Hematopoietic multipotent progenitor cell (in vitro differentiated cells): ENCODE data around the gene DPP6. TPM values are rescaled to one million over a fixed set of nuclear protein-coding genes. Genes with fewer than 3 reads are reported as not detected.

ENCODE experiments used
- DNase-seq, 3 donors: peaks; one replicate each; pipeline ENCODE4 v3.0.0-alpha.2; 2011 to 2015; ENCODE audit warnings: low read depth in 2 of 3, low spot score in 2 of 3
- total RNA-seq: library from RNA; depleted of rRNA; stranded (reverse); fragments of >200 nt; gene quantifications from one replicate; pipeline ENCODE4 v1.2.3, GENCODE V29; 2012

DPP6 gene
- total RNA-seq, 1 donor = 0.27 TPM

DNA sequence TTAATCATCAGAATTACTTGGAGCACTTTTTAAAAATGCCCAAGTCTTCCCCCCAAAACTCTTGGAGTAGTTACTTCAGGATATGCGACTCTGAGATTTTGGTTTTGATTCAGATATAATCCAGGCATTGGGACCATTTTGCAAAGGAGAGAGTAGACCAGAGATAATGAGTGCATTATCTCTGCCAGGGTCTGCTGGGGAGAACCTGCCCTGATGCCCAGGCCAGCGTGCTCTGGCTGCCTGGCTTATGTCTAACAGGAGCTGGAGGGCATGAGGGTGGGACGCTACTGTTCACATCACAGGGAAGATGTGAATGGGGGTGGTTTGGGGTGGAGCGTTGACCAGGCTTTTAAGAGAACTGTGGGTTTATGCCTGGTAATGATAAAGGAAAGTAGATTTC, 336.2 kb downstream of the DPP6 start:
- DNase-seq = no peak

DNA sequence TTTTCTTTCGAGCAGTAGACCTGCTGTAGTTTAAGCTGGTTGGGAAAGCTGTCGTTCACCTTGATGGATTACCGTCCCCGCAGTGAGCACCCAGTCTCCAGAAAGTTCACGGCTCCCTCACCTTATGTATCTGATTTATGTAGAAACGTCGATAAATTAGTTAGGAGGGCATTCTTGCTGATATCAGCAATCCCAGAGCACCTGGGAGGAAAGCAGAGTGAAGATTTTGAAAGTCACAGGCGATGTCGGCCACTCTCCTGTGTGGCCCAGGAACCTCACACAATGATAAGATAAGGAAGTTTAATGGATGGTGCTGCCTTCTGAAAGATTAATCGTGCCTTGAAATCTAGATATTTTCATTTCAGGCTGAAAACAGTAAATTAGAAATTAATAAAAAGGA, 336.8 kb downstream of the DPP6 start:
- no peak for DNase-seq

DNA sequence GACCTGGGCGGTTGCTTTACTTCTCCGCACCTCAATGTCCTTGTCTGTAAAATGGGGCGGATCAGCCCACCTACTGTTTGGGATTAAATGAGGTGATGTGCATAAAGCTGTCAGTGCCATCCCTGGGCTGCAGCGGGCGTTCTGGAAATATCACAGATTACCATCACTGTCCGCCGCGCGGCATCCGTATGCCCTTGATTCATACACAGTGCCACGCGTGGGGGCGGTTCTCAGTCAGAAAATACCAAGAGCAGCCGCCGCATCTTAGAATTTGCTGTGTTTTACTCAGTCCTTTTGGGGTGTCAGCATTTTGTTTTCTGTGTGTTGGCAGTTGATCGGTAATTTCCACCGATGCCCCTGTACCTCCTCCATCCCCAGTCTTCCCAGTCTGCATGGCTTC, 338.8 kb downstream of the DPP6 start:
- DNase-seq = no peak

DNA sequence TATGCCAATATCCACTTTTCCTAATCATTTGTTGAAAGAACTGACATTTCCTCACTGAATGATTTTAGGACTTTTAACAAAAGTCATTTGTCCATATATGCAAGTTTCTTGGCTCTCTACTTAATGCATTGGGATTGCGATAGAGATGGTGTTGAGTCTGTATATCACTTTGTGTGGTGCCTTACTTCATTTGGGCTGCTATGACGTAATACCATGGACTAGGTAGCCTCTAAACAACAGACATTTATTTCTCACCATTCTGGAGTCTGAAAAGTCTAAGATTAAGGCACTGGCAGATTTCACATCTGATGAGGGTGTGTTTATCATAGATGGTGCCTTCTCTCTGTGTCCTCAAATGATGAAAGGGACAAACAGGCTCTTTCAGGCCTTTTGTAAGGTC, 342.6 kb downstream of the DPP6 start:
- no peak for DNase-seq

DNA sequence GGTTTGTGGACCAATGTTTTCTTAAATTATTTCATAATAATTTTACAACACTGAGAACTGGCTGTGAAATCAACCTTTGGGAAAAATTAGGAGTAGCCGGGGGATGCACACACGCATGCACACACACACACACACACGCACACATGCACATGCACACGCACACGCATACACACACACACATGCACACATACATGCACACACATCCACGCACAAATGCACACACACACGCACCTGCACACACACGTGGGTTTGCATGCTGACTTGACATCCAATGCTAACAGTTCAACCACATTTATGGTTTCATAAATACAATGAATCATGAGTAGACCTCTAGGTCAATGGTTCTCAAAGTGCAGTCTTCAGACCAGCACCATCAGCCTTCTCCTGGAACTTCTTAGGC, 354.1 kb downstream of the DPP6 start:
- no peak for DNase-seq

DNA sequence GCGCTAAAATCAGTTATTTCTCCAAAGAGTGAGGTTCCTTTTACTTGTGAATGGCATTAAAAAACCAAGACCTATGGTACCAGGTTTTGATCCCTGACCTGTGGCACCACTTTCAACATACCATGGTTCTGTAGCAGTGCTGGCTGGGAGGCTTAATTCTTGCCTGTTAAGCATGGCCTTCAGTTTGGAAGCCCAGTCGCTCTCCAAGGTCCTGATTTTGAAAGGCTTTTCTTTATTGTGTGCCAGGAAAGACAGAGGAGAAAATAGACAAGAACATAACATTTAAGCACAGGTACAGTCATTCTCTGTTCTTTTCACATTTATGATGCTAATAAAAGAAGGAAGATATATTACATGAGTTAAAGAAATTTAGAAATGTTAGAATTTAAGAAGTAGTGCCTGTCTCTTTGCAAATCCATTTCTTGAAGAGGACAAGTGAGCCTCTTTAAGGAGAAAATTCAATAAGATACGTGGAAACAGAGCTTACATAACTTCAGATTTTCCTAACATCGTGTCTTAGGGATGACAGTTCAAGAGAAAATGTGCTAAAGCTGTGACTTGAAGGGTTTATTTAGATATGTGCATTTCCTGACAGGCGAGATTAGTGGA, 357.6 kb downstream of the DPP6 start:
- DNase-seq = peak in 2 of 3 donors; percentile 0 to 4

DNA sequence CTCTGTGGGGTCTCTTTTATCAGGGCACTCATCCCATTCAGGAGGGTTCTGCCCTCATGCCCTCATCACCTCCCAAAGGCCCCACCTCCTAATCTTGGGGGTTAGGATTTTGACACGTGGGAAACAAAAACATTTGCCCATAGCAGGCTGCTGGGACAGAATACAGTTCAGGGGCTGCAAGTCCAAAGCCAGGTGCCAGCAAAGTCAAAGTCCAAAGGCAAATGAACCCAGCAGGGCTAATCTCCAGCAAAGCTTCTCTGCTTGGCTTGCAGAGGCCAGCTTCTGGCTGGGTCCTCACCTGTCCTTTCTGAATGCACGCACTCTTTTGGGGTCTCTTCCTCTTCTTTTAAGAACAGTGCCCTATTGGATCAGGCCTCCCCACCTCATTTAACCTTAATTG, 359.9 kb downstream of the DPP6 start:
- DNase-seq = no peak

DNA sequence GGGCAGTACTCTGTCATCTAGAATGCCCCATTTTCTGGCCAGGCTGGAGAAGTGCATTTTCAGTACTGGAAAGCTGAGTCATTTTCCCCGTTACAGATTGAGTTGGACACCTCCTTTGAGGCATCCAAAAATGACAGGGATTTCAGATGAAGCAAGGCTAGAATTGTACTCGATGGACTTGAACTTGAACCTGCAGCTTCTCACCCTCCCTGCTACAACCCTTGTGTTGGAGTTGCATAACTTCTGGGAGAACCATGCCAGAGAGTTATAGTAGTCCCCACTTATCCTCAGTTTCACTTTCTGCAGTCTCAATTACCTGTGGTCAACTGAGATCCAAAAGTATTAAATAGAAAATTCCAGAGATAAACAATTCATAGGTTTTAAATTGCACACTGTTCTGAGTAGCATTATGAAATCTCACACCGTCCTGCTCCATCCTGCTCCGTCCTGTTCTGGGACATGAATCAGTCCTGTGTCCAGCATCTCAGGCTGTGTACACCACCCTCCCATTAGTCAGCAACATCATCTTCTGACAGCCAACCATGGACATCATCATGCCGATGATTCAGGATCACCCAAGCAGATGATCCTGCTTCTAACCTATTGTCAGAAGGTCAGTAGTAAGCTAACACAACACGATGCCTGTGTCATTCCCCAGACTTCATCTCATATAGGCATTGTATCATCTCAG, 363.7 kb downstream of the DPP6 start:
- no peak for DNase-seq

DNA sequence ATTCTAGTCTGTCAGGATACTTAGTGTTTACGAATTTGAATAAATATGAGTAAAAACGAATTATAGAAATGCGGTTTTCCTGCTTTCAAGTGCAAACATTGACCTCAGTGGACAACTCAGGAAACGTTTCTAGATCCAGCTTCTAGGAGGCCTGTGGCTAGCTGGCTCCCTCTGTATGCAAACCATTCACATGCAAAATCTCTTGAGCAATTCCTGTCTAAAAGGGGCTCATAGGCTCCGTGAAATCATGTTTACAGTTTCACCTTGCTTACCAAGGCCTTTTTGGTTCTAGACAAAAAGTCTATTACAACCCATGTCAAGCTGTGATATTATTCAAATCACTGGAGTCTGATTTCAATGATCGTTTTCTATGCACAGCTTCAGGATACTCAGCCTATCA, 364.5 kb downstream of the DPP6 start:
- no peak for DNase-seq

DNA sequence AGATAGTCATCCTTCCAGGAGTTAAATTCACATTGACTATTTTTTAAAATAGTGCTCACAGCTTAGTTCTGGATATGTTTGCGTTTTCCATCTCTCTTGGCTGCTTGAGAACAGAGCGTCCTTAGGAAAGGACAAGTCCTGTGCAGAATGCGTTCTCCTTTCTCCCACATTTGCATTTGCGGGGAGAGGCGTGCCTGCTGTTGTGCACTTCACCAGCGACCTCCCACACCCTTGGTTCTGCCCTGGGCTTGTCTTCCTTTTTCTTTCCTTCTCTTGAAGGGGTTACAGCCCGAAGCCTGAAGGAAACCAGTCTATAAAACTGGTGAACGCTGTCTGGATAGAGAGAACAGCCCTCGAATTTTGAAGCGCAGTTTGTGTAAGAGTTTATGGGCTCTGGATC, 367.1 kb downstream of the DPP6 start:
- no peak for DNase-seq

DNA sequence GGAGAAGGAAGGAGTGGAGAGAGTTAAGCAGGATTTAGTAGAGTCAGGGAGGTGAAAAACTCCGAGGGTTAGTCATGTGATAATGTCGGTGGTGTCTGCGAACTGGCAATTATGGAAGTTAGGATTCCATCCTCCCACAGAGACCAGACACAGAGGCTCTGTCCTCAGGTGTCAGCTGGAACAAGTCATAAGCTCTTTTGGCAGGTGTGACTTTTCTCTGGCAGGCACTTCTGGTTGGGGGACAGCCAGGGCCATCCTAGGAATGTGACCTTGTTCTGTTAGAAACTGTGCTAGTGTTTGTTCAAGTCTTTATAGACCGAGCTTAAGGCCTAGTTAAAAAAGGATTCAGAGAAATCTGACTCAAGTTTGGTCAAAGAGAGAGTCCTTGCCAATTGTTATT, 371.0 kb downstream of the DPP6 start:
- no peak for DNase-seq

DNA sequence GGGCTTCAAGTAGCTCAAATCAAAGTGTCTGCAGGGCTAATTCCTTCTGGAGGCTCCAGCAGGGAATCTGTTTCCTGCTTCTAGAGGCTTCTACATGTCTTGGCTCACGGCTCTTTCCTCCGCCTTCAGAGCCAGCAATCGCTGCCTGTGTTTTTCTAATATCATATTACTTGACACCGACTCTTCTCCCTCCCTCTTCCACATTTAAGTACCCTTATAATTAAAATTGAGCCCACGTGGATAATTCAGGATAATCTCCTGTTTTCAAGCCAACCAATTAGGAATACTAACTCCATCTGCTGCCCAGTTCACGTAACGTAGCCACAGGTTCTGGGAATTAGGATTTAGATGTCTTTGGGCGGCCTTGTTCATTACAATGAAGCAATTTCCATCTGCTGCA, 372.2 kb downstream of the DPP6 start:
- DNase-seq = no peak

DNA sequence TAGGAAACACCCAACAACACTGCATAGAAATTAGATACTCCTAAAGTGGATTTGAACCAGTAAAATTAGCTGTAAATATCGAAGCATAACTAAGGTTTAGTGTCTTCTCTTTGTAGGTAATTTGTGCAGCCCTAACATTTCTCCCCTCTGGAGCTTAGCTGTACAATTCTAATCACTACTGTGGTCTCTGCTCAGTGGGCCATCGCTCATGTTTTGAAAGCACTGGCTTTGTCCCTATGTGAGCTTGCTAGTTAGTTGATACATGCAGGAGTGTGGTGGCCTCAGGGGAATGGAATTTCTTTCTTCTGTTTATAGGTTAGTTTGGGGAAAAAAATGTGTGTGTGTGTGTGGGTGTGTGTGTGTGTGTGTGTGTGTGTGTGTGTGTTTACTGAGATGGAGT, 373.1 kb downstream of the DPP6 start:
- no peak for DNase-seq

DNA sequence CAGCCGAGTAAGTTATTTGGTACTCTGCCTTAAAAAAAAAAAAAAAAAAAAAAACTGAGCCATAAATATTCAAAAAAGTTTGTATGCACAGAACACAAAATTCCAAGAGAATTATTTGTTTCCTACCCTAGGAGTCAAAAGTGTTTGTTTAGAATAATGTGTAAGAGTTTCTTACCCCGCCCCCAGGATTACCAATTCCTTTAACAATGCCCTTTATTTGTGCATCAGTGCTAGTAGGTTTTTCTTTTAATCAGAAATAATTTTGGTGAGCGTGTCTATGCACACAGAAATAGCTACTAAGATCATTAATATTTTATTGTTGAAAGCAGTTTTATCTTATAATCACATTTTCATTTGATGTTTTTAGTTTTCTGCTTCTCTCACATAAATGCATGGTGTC, 374.6 kb downstream of the DPP6 start:
- no peak for DNase-seq

DNA sequence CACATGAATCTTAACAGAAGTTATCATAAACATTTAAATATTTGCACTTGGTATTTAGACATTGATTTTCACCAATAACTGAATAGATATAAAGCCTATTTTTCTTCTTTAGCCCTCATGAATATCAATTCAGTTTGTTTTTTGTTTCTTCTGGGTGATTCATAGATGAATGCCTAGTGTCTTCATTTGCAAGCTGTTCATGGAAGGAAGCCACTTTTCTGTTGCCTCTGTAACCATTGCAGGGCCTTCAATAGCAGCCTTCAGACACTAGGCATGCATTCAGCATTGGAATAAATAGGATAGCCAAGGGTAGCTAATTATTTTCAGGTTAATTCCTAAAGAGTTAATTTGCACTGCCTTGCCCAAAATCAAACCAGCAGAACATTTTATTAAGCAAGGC, 375.3 kb downstream of the DPP6 start:
- no peak for DNase-seq

DNA sequence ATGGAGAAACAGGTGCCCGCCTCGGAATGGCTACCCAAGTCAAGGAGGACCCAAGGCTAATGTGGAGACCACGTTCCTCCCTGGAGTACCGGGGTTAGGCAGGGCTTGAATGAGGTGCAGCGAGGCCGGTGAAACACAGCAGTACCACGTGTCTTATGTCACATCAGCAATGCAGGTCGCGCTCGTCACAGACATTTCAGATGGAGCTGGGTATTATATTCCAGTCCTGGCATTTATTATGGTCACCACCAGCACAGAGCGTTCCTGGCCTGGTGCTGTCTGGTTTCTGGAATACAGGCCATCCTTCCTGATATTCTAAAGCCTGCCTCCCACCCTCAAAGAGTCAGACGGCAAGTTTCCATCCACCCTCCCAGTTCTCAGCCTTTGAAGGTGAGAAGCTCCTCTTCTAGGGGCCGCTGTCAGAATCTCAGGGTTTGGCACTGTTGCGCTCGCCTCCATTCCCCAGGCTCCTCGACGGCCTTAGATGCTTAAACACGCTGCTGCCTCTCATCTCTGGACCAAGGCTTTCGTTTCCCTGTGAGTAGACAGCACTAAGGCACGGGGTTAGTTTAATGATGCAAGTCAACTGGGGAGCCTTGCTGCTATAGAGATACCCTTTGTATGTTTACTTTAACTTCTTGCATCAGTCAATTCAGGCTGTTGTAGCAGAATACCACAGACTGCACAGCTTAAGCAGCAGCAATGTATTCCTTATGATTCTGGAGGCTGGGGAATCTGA, 377.6 kb downstream of the DPP6 start:
- DNase-seq = no peak

DNA sequence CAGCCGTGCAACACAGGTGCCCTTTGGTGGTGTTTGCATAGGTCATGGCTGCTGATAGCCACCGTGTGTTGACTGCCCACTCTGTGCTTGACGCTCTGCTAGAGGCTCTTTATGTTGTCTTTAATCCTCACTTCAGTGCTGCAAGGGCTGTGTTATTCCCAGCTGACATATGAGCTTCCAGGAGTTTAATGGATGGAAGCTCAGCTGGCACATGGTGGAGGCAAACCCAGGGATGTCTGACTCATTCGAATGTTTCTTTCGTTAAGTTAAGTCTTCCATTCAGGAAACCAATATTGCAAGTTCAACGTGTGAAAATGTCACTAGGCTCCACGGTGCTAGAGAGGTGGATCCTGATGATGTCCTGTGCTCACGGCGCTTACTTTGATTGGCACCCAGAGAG, 378.4 kb downstream of the DPP6 start:
- DNase-seq = no peak

DNA sequence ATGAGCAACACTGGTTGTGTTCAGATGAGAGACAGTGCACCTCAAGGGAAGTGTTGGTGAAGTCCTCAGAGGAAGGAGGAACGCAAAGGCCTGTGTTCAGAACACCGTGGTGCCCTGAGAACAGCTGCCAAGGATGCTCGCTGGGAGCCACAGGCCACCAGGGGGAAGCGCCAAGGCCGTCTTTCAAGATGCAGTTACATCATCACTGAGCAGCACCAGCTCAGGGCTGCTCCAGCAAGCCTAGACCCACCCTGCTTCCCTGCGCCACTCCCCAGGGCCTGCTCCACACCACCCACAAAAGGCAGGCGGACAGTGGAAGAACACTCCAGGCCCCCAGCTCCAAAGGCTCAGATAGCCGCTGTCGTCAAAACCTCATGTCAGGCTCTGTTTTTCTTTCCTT, 378.8 kb downstream of the DPP6 start:
- no peak for DNase-seq

DNA sequence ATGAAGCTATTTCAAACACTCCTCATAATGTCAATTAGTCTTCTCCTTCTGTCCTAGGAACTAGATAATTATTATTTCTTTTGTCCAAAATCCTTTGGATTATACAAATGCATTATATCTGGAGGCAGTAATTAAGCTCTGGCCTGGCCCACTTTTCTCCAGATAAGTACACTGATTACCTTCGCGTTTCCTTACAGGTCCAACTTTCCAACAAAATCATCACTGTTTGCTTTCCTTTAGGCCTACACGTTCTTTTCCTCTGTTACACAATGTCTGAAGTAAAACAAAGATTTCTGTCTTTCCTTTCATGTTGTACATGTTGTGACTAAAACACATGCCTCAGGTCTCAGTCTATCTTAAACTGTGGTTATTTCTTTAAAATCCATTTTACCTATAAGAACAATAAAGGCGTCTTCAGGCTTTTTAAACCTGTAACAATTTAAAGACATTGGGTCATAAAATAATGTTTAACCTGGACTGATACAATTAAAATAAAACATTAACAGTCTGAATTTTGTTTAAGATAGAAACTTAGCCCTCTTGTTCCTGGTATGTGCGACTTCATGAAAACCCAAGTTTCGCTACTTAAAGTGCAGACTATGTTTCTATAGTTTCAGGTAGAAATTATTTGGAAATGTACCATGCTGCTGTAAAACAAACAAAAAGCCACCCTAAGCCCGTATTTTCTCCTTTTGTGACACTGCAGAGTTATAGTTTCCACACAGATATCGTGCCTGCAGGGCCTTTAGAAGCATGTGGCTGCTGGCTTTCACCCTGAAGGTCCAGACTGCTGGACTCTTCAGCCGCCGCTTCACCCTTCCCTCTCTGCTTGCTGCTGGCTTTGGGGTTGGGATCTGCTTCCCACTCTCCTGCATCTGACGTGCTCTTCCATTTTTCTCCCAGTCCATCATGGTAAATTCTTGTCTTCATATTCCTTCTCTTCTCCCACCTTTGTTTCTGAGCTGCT, 381.7 kb downstream of the DPP6 start:
- DNase-seq = no peak

DNA sequence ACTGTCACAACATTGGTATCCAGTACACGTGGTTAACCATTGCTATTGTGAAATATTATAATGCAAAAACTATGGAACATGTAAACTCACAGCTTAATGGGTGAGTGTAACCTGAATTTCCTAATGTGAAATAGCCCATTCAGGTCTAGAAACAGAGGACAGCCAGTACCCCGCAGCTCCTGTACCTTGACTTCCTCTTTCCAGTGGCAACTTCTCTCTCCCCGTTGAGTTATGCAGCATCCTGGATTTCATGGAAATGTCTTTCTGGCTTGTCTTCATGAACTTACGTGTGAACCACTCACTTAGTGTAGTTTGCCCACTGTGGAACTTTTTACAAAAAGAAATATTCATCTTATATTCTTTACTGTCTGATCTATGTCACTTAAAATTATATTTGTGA, 384.4 kb downstream of the DPP6 start:
- DNase-seq = no peak

DNA sequence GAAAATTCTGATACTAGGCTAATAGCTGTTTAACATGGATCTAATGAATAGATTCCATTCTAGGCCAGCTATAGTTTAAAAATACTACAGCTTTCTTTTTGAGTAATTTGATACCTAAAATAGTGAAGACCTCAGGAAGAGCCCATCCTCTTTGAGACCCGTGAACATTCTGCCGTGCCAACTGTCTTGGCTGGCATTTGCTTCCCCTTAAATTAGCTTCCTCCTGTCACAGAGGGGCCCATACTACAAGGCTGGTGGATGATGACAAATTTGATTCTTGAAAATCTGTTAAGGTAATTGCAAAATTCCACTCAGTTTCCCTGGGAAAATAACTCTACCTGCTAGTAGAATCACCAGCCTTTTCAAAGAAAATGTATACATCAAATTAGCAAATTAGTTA, 385.0 kb downstream of the DPP6 start:
- no peak for DNase-seq
